Progenitor cell of endocrine pancreas (in vitro differentiated cells): ENCODE measurements around the gene KRTAP4-12. TPM values are rescaled to one million over a fixed set of nuclear protein-coding genes. Genes with fewer than 3 reads are reported as not detected.
"Not testable (repeated sequence)": the region's sequence is repeated elsewhere in the genome, so short reads cannot be mapped to it uniquely, and the experiment has no call there.

Experiments
- DNase-seq: peaks from one replicate; pipeline ENCODE4 v3.0.0; 2021; ENCODE audit warnings: low spot score; ENCODE audit not compliant: unreplicated experiment
- H3K27ac Mint-ChIP-seq: 2 replicates; pipeline ENCODE4 v1.8.0; 2021; ENCODE audit warnings: mild to moderate bottlenecking, moderate library complexity, mixed read lengths
- H3K27me3 Mint-ChIP-seq: 2 replicates; pipeline ENCODE4 v1.8.0; 2021; ENCODE audit warnings: mixed read lengths
- H3K36me3 Mint-ChIP-seq: 2 replicates; pipeline ENCODE4 v1.8.0; 2022; ENCODE audit warnings: mixed read lengths; ENCODE audit not compliant: insufficient read depth
- H3K4me1 Mint-ChIP-seq: 2 replicates; pipeline ENCODE4 v1.8.0; 2021; ENCODE audit warnings: low read depth, mixed read lengths
- H3K4me3 Mint-ChIP-seq: 2 replicates; pipeline ENCODE4 v1.8.0; 2021; ENCODE audit warnings: low read depth, mild to moderate bottlenecking, moderate library complexity, mixed read lengths
- H3K9me3 Mint-ChIP-seq: 2 replicates; pipeline ENCODE4 v1.8.0; 2021; ENCODE audit warnings: low read depth, mixed read lengths
- CTCF ChIP-seq: fragments of 200-600 bp; sonication (generic); IDR thresholded peaks from one replicate; pipeline ENCODE4 v1.5.0; 2021; ENCODE audit warnings: antibody characterized with exemption, mild to moderate bottlenecking; ENCODE audit not compliant: unreplicated experiment
- total RNA-seq: library from RNA; stranded (reverse); gene quantifications from 2 replicates; pipeline ENCODE4 v1.2.1, GENCODE V29; 2021

KRTAP4-12 gene
- total RNA-seq, 1 donor from 2014 or later, result not detected

- H3K27me3 Mint-ChIP-seq, result peaks cover 6% of the 10 kb centered on the region
Measured at GRCh38 chr17:41153856-41154255, 29.9 kb upstream of the KRTAP4-12 start.

GRCh38 chr17:41151525-41151924, 27.5 kb upstream of the KRTAP4-12 start:
- peaks cover 7% of the 10 kb centered on the region for H3K27me3 Mint-ChIP-seq

More at GRCh38 chr17:41153856-41154255, 29.9 kb upstream of the KRTAP4-12 start:
- Mint-ChIP-seq H3K4me1 (peaks cover 2% of the 10 kb centered on the region), H3K9me3 (no peaks in the 10 kb centered on the region), H3K4me3 (no peak overlapping the region), H3K27ac (no peak overlapping the region), H3K36me3 (no peaks in the 10 kb centered on the region)
- DNase-seq, result no peak
- no peak for TF ChIP-seq CTCF

GRCh38 chr17:41150026-41150425, 26.0 kb upstream of the KRTAP4-12 start:
- no peak for DNase-seq
- TF ChIP-seq CTCF, result no peak
- Mint-ChIP-seq H3K4me3 (no peak overlapping the region), H3K27me3 (peaks cover 7% of the 10 kb centered on the region), H3K4me1 (peaks cover 2% of the 10 kb centered on the region), H3K27ac (no peak overlapping the region), H3K36me3 (no peaks in the 10 kb centered on the region), H3K9me3 (no peaks in the 10 kb centered on the region)

More at GRCh38 chr17:41151525-41151924, 27.5 kb upstream of the KRTAP4-12 start:
- no peaks in the 10 kb centered on the region for H3K9me3 Mint-ChIP-seq
- peaks cover 2% of the 10 kb centered on the region for H3K4me1 Mint-ChIP-seq
- no peak overlapping the region for H3K27ac Mint-ChIP-seq
- no peak for TF ChIP-seq CTCF
- H3K36me3 Mint-ChIP-seq, result no peaks in the 10 kb centered on the region
- DNase-seq, result no peak
- no peak overlapping the region for H3K4me3 Mint-ChIP-seq

GRCh38 chr17:41149652-41149985, 25.6 kb upstream of the KRTAP4-12 start, which contains the start of gene KRTAP4-5:
TSS of gene KRTAP4-5 (minus strand) at chr17:41149825. CDS start at chr17:41149767, 58 bp downstream.
- Mint-ChIP-seq H3K4me3 (no peak within 1 kb of the TSS), H3K27me3 (peaks cover 7% of the 10 kb centered on the region), H3K27ac (no peak within 1 kb of the TSS), H3K4me1 (peaks cover 2% of the 10 kb centered on the region), H3K36me3 (no peaks in the 10 kb centered on the region), H3K9me3 (no peaks in the 10 kb centered on the region)
- DNase-seq, result no peak
- no peak for TF ChIP-seq CTCF

- not testable (repeated sequence) for H3K36me3 Mint-ChIP-seq, H3K4me3 Mint-ChIP-seq, H3K9me3 Mint-ChIP-seq, H3K27me3 Mint-ChIP-seq, H3K4me1 Mint-ChIP-seq, DNase-seq, H3K27ac Mint-ChIP-seq
Measured at GRCh38 chr17:41148971-41149651, 25.1 kb upstream of the KRTAP4-12 start.
